ENCODE data around the gene DAB2IP. TPM values are rescaled to one million over a fixed set of nuclear protein-coding genes. Genes with fewer than 3 reads are reported as not detected.
"Not testable (repeated sequence)": the region's sequence is repeated elsewhere in the genome, so short reads cannot be mapped to it uniquely, and the experiment has no call there.

The DAB2IP gene
- total RNA-seq, 1 experiment from 2014 or later: 13.4 TPM

DNA sequence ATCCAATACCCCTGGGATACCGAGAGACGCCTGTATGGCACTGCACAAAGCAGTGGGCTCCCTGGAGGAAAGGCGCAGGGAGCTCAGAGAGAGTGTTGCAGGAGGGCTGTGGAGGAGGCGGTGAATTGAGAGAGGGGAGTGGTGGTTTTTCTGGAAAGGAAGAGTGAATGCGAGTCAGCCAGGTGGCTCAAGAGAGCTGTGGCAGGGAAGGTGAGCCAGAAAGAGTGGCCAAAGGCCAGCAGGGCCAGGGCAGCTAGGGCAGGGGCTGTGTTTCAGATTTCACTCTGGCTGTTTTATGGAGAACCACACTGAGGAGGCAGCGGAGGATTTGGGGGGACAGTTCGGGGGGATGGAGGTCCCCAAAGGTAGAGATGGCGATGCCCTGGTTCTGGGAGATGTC, 13.0 kb upstream of the DAB2IP start:
- in situ Hi-C loops (cut with HindIII; ENCODE audit: low pct_unique_long_range_greater_than_20kb, low sequenced_read_pairs): no loop called here
- no peak for DNase-seq (ENCODE audit: low read depth, low spot score)

DNA sequence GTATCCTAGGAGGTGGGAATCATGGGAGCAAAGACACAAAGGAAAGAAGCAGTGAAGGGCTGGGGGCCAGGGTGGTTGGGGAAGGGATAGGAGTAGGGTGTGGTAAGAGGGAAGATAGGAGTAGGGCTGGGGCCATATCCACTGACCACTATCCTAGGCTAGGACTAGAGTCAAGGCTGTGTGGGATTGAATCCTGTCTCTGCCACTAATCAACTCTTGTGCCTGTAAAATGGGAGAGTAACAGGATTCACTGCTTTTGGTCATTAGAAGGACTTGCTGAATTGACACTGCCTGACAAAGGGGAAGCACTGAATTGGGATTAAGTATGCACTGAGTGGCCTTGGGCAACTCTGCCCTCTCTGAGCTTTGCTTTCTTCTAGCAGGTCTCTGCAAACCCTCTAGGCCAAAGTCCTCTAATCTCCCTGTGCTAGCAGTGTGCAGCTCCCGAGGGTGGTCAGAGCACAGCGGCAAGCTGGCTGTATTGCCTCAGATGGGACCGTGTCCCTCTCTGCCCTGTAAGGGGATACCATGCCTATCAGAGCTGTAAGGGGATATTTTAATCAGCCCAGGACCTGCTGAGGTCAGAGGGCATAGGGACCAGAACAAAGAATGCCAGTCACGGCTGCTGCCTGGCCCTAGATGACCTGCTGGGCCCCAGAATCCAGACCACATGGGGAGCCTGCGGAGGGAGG, 12.4 kb upstream of the DAB2IP start:
- DNase-seq (ENCODE audit: low read depth, low spot score): no peak
- in situ Hi-C loops (cut with HindIII; ENCODE audit: low pct_unique_long_range_greater_than_20kb, low sequenced_read_pairs): no loop called here

DNA sequence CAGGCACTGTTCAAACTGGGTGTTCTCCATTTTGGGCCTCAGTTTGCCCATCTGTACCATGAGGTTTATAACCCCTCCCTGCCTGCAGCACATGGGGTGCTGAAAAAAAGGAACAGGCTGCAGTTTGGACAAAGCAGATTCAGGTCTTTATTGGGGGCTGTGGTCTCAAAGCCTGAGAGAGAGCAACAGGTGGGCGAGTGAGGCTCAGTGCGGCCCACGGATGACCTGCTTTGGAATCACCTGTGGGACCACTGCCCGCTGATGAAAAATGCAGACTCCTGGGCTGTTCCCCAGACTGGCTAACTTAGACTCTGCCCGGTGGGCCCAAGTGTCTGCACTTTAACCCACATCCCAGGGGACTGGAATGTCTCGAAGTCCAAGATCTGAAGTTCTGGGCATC, 11.8 kb upstream of the DAB2IP start:
- in situ Hi-C loops (cut with HindIII; ENCODE audit: low pct_unique_long_range_greater_than_20kb, low sequenced_read_pairs): no loop called here
- DNase-seq (ENCODE audit: low read depth, low spot score): no peak

DNA sequence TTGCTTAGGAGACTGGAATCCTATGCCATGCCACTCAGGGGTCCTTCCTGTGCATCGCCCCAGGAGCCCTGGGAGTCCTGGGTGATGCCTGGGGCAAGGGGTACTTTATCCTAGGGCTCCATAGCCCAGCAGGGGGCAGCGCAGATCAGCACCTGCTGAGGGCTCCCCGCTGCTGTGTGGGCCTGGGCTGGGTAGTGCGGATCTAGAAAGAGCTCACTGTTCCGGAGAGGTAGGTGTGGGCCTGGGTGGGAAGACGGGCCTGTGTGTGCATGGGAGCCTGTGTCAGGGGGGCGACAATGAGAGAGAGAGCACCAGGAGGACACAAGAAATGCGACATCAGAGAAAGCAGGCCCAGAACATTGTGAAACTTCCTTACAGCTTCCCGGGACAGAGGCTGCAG, 11.4 kb upstream of the DAB2IP start:
- in situ Hi-C loops (cut with HindIII; ENCODE audit: low pct_unique_long_range_greater_than_20kb, low sequenced_read_pairs): no loop called here
- DNase-seq (ENCODE audit: low read depth, low spot score): peak; percentile 54

DNA sequence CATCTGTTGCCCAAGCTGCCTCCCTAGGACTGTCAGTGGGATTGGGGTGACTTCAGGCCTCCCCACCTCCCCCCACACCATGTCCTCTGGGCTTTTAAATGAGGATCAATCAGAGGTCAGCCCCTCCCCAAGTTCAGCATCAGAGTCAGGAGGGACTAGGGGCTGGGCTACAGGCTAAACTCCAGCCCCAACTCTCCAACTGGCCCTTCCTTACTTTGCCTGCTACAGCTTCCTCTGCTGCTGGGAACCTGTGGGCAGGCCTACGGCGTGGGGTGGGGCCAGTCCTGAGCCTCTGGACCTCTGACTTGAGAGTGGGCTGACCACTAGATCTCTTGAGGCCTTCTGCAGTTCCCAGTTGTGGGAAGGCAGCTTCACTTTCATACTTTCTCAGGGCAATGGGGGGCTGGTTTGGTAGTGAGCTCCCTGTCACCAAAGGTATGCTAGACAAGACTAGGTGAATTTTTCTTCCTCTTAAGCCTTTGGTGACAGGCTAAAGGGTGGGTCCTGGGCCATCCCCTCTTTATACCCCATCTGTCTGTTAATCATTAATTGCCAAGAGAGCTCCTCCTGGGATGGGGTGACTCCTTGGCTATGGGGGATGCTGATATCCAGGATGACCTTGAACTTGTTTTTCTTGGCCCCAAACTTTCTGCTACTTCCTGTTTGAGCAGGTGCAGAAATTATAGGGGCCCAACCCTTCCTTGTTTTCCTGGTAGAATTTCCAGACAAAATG, 10.8 kb upstream of the DAB2IP start:
- no peak for DNase-seq (ENCODE audit: low read depth, low spot score)
- in situ Hi-C loops (cut with HindIII; ENCODE audit: low pct_unique_long_range_greater_than_20kb, low sequenced_read_pairs): no loop called here

DNA sequence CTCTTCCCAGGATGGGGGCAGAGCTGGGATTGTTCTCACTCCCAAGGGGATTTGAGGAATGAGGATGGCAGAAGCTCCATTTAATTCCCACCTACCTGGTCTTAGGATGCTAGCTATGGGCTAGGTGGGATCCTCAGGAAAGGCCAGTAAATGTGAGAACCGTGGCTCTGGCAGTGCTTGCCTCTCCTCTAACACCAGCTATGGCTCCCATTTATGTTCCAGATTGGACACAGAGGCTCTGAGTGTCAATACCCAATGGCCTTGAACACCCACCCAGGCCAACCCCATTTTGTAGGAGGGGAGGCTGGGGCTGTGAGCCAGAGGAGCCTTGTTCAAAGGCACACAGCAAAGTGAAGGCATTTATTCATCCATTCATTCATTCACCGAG, 10.2 kb upstream of the DAB2IP start:
- in situ Hi-C loops (cut with HindIII; ENCODE audit: low pct_unique_long_range_greater_than_20kb, low sequenced_read_pairs): no loop called here
- DNase-seq (ENCODE audit: low read depth, low spot score): no peak

DNA sequence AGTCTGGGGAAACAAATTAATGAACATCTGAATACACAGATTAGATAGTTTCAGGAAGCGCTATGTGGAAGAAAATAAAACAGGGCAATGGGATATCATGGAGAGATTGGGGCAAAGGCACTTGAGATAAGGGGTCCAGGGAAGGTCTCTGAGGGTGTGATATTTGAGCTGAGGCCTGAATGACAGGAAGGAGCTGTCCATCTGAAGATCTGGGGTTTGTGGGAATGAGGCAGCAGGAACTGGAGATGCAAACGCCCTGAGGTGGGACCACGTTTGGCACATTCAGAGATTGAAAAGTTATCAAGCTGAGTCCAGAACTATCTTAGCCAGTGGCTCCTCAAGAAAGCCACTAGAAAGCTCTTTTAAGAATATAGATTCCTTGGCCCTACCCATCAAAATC, 8.7 kb upstream of the DAB2IP start:
- in situ Hi-C loops (cut with HindIII; ENCODE audit: low pct_unique_long_range_greater_than_20kb, low sequenced_read_pairs): no loop called here
- no peak for DNase-seq (ENCODE audit: low read depth, low spot score)

DNA sequence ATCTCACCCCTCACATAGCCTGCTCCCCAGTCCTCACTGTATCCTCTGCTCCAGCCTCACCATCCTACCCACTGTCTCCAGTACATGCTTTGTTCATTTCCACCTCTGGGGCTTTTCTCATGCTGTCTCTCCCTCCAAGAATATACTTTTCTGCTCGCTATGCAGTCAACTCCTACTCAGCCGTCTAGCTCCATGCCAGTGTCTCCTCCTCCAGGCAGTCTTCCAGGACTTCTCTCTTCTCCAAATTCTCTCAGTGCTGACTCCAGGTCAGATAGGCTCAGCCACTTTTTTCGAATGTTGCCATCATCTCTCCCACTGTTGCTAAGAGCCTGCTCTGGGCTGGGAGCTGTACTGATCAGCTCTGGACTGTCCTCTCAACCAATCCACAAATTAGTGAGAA, 8.0 kb upstream of the DAB2IP start:
- in situ Hi-C loops (cut with HindIII; ENCODE audit: low pct_unique_long_range_greater_than_20kb, low sequenced_read_pairs): no loop called here
- no peak for DNase-seq (ENCODE audit: low read depth, low spot score)

DNA sequence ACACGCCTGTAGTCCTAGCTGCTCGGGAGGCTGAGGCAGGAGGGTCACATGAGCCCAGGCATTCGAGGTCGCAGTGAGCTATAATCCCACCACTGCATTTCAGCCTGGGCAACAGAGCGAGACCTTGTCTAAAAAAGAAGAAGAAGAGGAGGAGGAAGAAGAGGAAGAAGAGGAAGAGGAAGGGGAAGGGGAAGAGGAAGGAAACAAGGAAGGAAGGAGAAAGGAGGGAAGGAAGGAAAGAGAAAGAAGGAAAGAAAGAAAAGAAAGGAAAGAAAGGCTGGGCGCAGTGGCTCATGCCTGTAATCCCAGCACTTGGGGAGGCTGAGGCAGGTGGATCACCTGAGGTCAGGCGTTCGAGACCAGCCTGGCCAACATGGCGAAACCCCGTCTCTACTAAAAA, 7.4 kb upstream of the DAB2IP start:
- DNase-seq (ENCODE audit: low read depth, low spot score); in situ Hi-C loops (cut with HindIII; ENCODE audit: low pct_unique_long_range_greater_than_20kb, low sequenced_read_pairs): not testable (repeated sequence)

DNA sequence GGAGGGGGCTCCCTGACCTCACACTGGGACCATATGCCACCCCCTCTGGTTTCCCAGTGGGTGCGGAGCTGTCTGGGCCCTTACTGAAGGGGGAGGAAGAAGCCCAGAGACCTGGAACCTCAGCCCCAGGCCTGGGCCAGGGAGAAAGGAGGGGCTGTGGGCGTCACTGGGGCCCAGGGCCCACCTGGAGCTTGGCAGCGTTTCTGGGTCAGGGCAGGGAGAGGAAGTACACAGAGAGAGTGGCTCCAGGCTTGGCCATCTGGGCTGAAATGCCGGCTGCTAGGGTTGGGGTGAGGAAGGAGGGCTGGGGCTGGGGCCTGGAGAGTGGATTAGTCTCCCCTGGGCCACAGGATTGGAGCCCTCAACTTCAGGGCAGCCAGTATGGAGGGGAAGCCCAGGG, 6.4 kb upstream of the DAB2IP start:
- in situ Hi-C loops (cut with HindIII; ENCODE audit: low pct_unique_long_range_greater_than_20kb, low sequenced_read_pairs): no loop called here
- no peak for DNase-seq (ENCODE audit: low read depth, low spot score)

DNA sequence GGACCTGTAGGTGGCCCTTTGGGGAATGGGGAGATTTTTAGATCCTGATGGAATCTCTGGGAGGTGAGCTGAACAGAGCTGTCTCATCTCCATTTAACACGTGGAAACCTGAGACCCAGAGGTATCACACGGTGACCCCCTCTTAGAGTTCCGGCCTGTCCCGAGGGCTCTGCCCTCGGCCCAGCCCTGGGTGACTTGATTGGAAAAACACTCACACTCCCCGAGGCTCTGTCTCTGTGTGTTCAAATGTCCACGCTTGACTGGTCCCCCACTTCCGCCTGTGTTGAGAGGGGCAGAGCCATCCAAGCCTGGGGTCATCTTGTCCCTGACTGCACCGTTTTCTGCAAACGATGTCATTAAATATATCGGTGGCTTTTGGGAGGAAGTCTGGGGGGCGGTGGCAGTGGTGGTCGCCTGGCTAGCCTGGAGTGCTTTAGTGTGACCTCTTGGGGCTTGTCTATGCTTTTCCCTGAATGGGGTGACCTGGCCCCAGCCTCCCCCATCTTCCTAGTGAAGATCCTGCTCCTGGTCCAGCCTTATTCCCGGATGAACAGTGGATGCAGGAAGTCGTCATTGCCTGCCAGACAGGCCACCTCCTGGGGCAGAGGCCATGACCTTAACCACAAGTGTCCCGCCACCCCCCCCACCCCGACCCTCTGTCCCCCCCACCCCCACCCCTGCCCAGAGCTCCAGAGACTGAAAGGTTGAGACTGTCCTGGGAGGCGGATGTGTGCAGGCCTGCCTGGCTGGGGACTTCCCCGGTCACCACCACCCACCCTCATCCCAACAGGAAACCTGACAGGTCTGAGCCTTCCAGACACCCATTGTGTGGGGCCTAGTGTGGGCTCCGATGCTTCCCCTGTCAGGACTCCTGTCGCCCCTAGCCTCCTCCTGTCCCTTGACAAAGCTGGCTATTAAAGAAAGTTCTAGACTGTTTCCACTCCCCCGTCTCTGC, 5.3 kb upstream of the DAB2IP start:
- no peak for DNase-seq (ENCODE audit: low read depth, low spot score)
- in situ Hi-C loops (cut with HindIII; ENCODE audit: low pct_unique_long_range_greater_than_20kb, low sequenced_read_pairs): no loop called here

DNA sequence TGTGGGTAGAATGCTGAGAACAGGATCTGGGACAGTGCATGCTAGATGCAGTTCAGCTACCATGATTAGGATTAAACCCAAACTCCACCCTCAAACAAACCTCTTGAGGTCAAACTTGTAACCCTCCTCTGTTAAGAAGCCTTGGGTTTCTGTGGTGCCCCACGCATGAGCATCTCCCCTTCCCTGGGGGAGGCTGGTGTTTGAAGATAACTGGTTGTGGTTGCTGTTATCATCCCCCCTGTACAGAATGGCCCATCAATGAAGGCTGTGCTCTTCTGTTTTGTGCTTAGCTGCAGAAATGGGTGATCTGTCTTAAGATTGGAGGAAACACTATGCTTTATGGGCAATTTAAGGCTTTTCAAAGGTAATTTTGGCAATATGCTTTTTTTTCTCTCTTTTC, 4.4 kb upstream of the DAB2IP start:
- in situ Hi-C loops (cut with HindIII; ENCODE audit: low pct_unique_long_range_greater_than_20kb, low sequenced_read_pairs): no loop called here
- no peak for DNase-seq (ENCODE audit: low read depth, low spot score)

DNA sequence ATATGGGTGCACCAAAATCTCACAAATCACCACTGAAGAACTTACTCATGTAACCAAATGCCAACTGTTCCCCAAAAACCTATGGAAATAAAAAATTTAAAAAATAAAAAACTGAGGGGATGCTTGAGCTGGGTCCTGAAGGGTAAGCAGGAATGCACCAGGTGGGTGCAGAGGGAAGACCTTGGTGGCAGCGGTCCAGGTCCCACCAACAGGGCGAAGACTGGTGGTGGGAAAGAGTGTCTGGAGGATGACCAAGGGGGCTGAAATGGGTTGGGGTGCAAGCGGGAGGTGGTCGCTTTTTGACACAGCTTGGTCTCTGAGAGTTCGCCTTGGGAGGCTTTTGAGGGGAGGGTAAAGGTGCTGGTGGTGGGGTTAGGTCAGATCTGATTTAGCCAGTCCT, 3.3 kb upstream of the DAB2IP start:
- in situ Hi-C loops (cut with HindIII; ENCODE audit: low pct_unique_long_range_greater_than_20kb, low sequenced_read_pairs): no loop called here
- DNase-seq (ENCODE audit: low read depth, low spot score): no peak

DNA sequence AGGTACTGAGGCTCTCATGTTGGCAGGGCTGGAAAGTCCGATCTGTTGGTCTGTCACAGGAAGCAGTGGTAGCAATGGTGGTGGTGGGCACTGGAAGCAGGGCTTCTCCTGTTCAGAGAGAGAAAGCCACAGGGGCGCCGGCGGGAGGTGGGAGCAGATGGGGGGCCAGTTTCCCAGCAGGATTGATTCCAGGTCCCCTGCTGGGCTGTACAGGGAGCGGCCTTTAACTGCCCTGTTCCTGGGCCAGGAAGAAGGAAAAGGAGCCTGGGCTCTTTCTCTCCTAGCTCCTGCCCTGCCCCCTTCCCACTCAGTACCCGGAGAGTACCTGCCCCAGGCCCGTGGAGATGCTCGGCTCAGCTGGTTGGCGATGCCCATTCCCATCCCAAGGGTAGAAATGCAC, 2.6 kb upstream of the DAB2IP start:
- DNase-seq (ENCODE audit: low read depth, low spot score): no peak
- in situ Hi-C loops (cut with HindIII; ENCODE audit: low pct_unique_long_range_greater_than_20kb, low sequenced_read_pairs): no loop called here

DNA sequence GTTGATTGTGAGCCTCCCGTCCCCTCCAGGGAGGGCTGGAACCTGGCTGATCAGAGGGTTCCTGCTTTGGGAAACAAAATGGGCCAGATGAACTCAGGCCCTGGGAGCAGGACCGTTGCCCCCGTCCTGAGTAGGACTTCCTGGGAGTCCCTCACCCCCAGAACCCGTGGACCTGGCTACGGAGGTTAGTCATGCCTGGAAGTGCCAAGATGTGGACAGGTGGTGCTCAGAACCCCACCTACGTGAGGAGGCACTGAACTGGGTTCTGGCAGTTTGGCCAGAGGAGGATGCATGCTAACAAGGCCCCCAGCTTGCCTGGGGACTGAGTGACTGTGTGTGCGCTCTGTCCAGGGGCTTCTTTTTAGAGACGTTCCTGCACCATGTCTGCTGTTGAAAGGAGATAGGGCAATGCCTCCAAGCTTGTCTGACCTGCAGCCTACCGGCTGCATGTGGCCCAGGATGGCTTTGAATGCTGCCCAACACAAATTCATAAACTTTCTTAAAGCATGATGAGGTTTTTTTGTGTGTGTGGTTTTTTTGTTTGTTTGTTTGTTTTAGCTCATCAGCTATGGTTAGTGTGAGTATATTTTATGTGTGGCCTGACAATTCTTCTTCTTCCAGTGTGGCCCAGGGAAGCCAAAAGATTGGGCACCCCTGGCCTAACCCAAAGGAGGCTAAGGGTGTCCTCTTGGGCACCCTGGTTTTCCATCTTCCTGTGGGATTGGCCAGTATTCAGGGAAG, 1.8 kb upstream of the DAB2IP start:
- in situ Hi-C loops (cut with HindIII; ENCODE audit: low pct_unique_long_range_greater_than_20kb, low sequenced_read_pairs): no loop called here
- DNase-seq (ENCODE audit: low read depth, low spot score): no peak

DNA sequence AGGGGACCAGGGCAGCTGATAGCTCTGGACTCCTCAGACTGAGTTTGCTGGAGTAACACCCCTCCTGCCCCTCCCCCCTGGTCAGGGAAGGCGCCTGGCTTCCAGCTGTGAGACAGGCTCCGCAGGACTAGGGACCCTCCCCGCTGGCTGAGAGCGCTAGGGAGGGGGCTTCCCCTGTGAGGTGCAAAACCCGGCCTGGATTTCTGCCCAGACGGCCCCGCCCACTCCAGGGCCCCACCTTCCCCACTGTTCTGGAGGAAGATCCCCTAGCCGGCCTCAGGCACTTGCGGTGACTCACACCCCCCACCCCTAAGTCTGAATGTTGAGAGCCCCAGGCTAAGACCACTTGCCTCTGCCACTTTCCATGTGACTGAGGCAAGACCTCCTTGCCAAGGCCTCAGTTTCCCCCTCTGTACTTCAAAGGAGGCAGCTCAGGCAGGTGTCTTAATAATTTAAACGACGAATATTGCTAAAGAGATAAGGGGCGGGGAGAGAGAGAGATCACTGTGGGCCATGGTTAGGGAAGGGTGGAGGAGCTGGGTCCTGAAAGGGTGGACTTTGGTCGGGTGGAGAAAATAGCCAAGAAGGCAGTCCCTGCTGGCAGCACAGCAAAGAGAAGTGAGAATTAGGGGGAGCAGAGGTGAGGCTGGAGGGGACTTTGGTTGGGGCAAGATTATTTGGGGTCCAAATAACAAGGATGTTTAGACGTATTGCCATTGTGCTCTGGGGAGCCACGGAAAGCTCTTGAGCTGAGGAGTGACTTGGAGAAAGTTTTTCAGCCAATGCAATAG, 1.0 kb upstream of the DAB2IP start:
- in situ Hi-C loops (cut with HindIII; ENCODE audit: low pct_unique_long_range_greater_than_20kb, low sequenced_read_pairs): no loop called here
- DNase-seq (ENCODE audit: low read depth, low spot score): no peak

DNA sequence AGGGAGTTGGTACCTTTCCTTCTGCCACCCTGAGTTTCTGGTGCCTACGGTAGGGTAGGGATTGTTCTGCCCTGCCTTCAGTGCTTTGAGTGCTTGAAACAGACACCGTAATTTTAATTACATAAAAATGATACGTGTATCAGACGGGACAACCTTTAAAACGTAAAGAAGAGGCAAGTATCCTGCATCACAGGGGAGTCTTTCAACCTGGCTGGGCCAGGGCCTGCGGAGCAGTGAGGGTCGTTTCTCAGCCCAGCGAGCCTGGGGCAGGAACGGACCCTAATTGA, 483 bp upstream of the DAB2IP start:
- in situ Hi-C loops (cut with HindIII; ENCODE audit: low pct_unique_long_range_greater_than_20kb, low sequenced_read_pairs): no loop called here

More for the DNA sequence above, 483 bp upstream of the DAB2IP start:
- no peak for DNase-seq (ENCODE audit: low read depth, low spot score)

Data from SK-MEL-5 (cell line).